Gastroesophageal sphincter (tissue), 3 donors: ENCODE measurements around the gene GSK3B.

Experiments used
- POLR2A ChIP-seq, 2 donors: fragments of 450-650 bp; IDR thresholded peaks; one replicate each; pipeline ENCODE4 v1.6.1; 2017; ENCODE audit warnings: antibody characterized with exemption in 2 of 2, mild to moderate bottlenecking in 2 of 2, moderate library complexity in 1 of 2
- POLR2AphosphoS5 ChIP-seq: sonication (generic); formaldehyde crosslinking; IDR thresholded peaks from one replicate; pipeline ENCODE4 v1.6.1; 2017; ENCODE audit warnings: antibody characterized with exemption
- TF ChIP-seq, protein P1 (sequence below), 4 experiments: fragments of 200-600 bp in 2 of 4; fragments of 450-650 bp in 2 of 4; sonication (generic) in 1 of 4; IDR thresholded peaks; one replicate each; pipeline ENCODE4 v1.5.1; 2017 to 2019; ENCODE audit warnings: antibody characterized with exemption in 4 of 4, mild to moderate bottlenecking in 2 of 4, moderate library complexity in 2 of 4

DNA sequence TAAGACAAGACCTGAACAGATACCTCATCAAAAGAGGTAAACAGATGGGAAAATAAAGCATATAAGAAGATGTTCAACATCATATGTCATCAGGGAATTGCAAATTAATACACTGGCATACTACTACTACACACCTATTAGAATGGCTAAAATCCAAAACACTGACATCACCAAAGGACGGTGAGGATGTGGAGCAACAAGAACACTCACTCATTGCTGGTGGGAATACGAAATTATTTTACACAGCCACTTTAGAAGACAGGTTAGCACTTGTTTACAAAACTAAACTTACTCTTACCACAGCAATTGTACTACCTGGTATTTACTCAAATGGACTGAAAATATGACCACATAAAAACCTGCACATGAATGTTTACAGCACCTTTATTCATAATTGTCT is 119.6 kb downstream of the GSK3B start:
- TF ChIP-seq, protein P1, sequence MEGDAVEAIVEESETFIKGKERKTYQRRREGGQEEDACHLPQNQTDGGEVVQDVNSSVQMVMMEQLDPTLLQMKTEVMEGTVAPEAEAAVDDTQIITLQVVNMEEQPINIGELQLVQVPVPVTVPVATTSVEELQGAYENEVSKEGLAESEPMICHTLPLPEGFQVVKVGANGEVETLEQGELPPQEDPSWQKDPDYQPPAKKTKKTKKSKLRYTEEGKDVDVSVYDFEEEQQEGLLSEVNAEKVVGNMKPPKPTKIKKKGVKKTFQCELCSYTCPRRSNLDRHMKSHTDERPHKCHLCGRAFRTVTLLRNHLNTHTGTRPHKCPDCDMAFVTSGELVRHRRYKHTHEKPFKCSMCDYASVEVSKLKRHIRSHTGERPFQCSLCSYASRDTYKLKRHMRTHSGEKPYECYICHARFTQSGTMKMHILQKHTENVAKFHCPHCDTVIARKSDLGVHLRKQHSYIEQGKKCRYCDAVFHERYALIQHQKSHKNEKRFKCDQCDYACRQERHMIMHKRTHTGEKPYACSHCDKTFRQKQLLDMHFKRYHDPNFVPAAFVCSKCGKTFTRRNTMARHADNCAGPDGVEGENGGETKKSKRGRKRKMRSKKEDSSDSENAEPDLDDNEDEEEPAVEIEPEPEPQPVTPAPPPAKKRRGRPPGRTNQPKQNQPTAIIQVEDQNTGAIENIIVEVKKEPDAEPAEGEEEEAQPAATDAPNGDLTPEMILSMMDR (IDR thresholded peaks at IDR 0.05) = no peak
- TF ChIP-seq POLR2A (IDR thresholded peaks at IDR 0.05) (no peak), POLR2AphosphoS5 (no peak)
